Measurements from ENCODE around the gene RPTOR. TPM values are rescaled to one million over a fixed set of nuclear protein-coding genes. Genes with fewer than 3 reads are reported as not detected.

RPTOR gene
- total RNA-seq, 1 experiment from 2014 or later, result 30.6 TPM

- Histone ChIP-seq H2AFZ (ENCODE audit: low read length) (no peak overlapping the region), H3K79me2 (ENCODE audit: low read length) (peaks cover 65% of the 10 kb centered on the region), H3K9me3 (ENCODE audit: low read length) (no peaks in the 10 kb centered on the region), H3K9ac (ENCODE audit: low read length) (peak overlapping the region; percentile 83), H4K20me1 (ENCODE audit: insufficient read depth, low read depth, low read length) (peaks cover 10% of the 10 kb centered on the region; the same call in 1 of the 2 replicates), H3K4me3 (ENCODE audit: low read length) (peak overlapping the region; percentile 98), H3K4me1 (ENCODE audit: low read length) (peaks cover 26% of the 10 kb centered on the region), H3K4me2 (ENCODE audit: low read depth, low read length, poor library complexity, severe bottlenecking) (peak overlapping the region; percentile 88), H3K36me3 (ENCODE audit: insufficient read depth, low read length) (0 out of 2 replicates have a peak, but pooled peaks cover 6% of the 10 kb centered on the region), H3K9me2 (replicated peaks; ENCODE audit: insufficient read depth, low read length) (no peaks in the 10 kb centered on the region), H3K27me3 (ENCODE audit: low read length) (no peaks in the 10 kb centered on the region), H3K27ac (ENCODE audit: low read length) (no peak overlapping the region)
- DNase-seq, result peak; percentile 52
Measured at GRCh38 chr17:80546267-80546666, 1.6 kb downstream of the RPTOR start.

DNA sequence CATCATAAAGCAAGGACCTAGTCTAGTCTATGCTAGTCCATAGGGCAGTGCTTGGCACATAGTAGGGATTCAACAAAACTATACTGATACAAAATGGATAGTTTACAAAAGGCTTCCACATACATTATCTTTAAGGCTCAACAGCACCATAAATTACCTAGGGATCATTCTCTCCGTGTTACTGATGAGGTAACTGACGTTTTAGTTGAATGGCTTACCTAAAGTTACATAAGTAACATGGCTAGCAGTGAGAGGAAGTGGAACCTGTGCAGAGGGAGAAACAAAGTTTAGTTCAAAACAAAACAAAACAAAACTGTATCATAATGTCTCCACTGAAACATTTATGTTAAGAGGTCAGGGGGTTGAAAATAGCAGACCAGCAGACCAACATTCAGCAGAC lies 7.9 kb downstream of the RPTOR start:
- H4K20me1 ChIP-seq (ENCODE audit: insufficient read depth, low read depth, low read length), result peaks cover 30% of the 10 kb centered on the region; the same call in 1 of the 2 replicates
- H3K9ac ChIP-seq (ENCODE audit: low read length), result no peak overlapping the region
- H2AFZ ChIP-seq (ENCODE audit: low read length), result no peak overlapping the region
- H3K9me2 ChIP-seq (replicated peaks; ENCODE audit: insufficient read depth, low read length), result no peaks in the 10 kb centered on the region
- H3K36me3 ChIP-seq (ENCODE audit: insufficient read depth, low read length), result peaks cover 6% of the 10 kb centered on the region; the same call in 1 of the 2 replicates
- H3K4me3 ChIP-seq (ENCODE audit: low read length), result no peak overlapping the region
- H3K27ac ChIP-seq (ENCODE audit: low read length), result no peak overlapping the region
- H3K4me1 ChIP-seq (ENCODE audit: low read length), result peaks cover 4% of the 10 kb centered on the region
- no peak for DNase-seq
- no peaks in the 10 kb centered on the region for H3K9me3 ChIP-seq (ENCODE audit: low read length)
- no peaks in the 10 kb centered on the region for H3K27me3 ChIP-seq (ENCODE audit: low read length)
- H3K4me2 ChIP-seq (ENCODE audit: low read depth, low read length, poor library complexity, severe bottlenecking), result no peak overlapping the region
- peaks cover 91% of the 10 kb centered on the region for H3K79me2 ChIP-seq (ENCODE audit: low read length)

GRCh38 chr17:80555266-80555665 lies 10.6 kb downstream of the RPTOR start:
- H2AFZ ChIP-seq (ENCODE audit: low read length), result no peak overlapping the region
- peaks cover 36% of the 10 kb centered on the region; the same call in 1 of the 2 replicates for H4K20me1 ChIP-seq (ENCODE audit: insufficient read depth, low read depth, low read length)
- H3K4me3 ChIP-seq (ENCODE audit: low read length), result no peak overlapping the region
- no peak overlapping the region for H3K4me2 ChIP-seq (ENCODE audit: low read depth, low read length, poor library complexity, severe bottlenecking)
- 0 out of 2 replicates have a peak, but pooled peaks cover 3% of the 10 kb centered on the region for H3K4me1 ChIP-seq (ENCODE audit: low read length)
- no peaks in the 10 kb centered on the region for H3K9me2 ChIP-seq (replicated peaks; ENCODE audit: insufficient read depth, low read length)
- no peak overlapping the region for H3K27ac ChIP-seq (ENCODE audit: low read length)
- no peak overlapping the region for H3K9ac ChIP-seq (ENCODE audit: low read length)
- no peaks in the 10 kb centered on the region for H3K9me3 ChIP-seq (ENCODE audit: low read length)
- H3K36me3 ChIP-seq (ENCODE audit: insufficient read depth, low read length), result no peaks in the 10 kb centered on the region; the same call in 1 of the 2 replicates
- no peaks in the 10 kb centered on the region for H3K27me3 ChIP-seq (ENCODE audit: low read length)
- no peak for DNase-seq
- peaks cover 88% of the 10 kb centered on the region for H3K79me2 ChIP-seq (ENCODE audit: low read length)

DNA sequence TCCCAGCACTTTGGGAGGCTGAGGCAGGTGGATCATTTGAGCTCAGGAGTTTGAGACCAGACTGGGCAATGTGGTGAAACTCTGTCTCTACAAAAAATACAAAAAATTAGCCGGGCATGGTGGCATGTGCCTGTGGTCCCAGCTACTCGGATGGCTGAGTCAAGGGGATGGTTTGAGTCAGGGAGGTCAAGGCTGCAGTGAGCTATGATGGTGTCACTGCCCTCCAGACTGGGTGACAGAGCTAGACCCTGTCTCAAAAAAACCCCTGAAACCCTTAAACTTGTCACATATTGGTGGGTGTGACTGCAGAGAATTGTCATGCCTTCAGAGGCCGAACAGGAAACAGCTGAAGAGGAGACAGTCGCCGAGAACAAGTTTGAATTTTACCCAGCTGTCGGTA lies 13.4 kb downstream of the RPTOR start:
- no peak overlapping the region for H3K9ac ChIP-seq (ENCODE audit: low read length)
- no peaks in the 10 kb centered on the region for H3K9me3 ChIP-seq (ENCODE audit: low read length)
- H3K36me3 ChIP-seq (ENCODE audit: insufficient read depth, low read length), result no peaks in the 10 kb centered on the region
- DNase-seq, result no peak
- no peak overlapping the region for H3K4me3 ChIP-seq (ENCODE audit: low read length)
- no peaks in the 10 kb centered on the region for H3K9me2 ChIP-seq (replicated peaks; ENCODE audit: insufficient read depth, low read length)
- H3K79me2 ChIP-seq (ENCODE audit: low read length), result peaks cover 91% of the 10 kb centered on the region
- H3K27me3 ChIP-seq (ENCODE audit: low read length), result no peaks in the 10 kb centered on the region
- H4K20me1 ChIP-seq (ENCODE audit: insufficient read depth, low read depth, low read length), result peaks cover 26% of the 10 kb centered on the region; the same call in 1 of the 2 replicates
- no peak overlapping the region for H3K4me2 ChIP-seq (ENCODE audit: low read depth, low read length, poor library complexity, severe bottlenecking)
- H3K4me1 ChIP-seq (ENCODE audit: low read length), result no peaks in the 10 kb centered on the region
- no peak overlapping the region for H2AFZ ChIP-seq (ENCODE audit: low read length)
- no peak overlapping the region for H3K27ac ChIP-seq (ENCODE audit: low read length)

GRCh38 chr17:80559825-80560251 lies 15.2 kb downstream of the RPTOR start:
- Histone ChIP-seq H3K4me1 (ENCODE audit: low read length) (peaks cover 1% of the 10 kb centered on the region; the same call in 1 of the 2 replicates), H3K79me2 (ENCODE audit: low read length) (peaks cover 90% of the 10 kb centered on the region), H3K27ac (ENCODE audit: low read length) (no peak overlapping the region), H3K9me3 (ENCODE audit: low read length) (no peaks in the 10 kb centered on the region), H3K27me3 (ENCODE audit: low read length) (no peaks in the 10 kb centered on the region), H2AFZ (ENCODE audit: low read length) (no peak overlapping the region), H3K4me3 (ENCODE audit: low read length) (no peak overlapping the region), H4K20me1 (ENCODE audit: insufficient read depth, low read depth, low read length) (peaks cover 25% of the 10 kb centered on the region; the same call in 1 of the 2 replicates), H3K4me2 (ENCODE audit: low read depth, low read length, poor library complexity, severe bottlenecking) (no peak overlapping the region), H3K36me3 (ENCODE audit: insufficient read depth, low read length) (no peaks in the 10 kb centered on the region), H3K9ac (ENCODE audit: low read length) (no peak overlapping the region), H3K9me2 (replicated peaks; ENCODE audit: insufficient read depth, low read length) (no peaks in the 10 kb centered on the region)
- no peak for DNase-seq

DNA sequence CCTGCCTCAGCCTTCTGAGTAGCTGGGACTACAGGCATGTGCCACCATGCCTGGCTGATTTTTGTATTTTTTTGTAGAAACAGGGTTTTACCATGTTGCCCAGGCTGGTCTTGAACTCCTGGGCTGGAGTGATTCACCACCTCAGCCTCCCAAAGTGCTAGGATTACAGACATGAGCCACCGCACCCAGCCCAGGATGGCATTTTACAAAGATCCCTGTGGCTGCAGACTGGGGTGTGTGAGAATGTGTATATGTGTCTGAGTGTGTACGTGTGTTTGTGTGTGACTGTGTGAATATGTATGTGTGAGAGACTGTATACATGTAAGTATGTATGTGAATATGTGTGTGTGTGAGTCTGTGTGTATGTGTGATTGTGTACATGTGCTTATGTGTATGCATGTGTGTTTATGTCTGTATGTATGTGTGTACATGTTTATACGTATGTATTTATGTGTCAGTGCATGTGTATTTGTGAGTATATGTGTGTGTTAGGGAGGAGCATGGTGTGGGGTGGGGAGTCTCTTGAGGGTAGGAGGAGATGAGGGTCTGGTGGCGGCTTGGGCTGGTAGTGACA lies 17.0 kb downstream of the RPTOR start:
- H3K9ac ChIP-seq (ENCODE audit: low read length), result no peak overlapping the region
- H2AFZ ChIP-seq (ENCODE audit: low read length), result no peak overlapping the region
- no peak overlapping the region for H3K4me2 ChIP-seq (ENCODE audit: low read depth, low read length, poor library complexity, severe bottlenecking)
- H4K20me1 ChIP-seq (ENCODE audit: insufficient read depth, low read depth, low read length), result peaks cover 24% of the 10 kb centered on the region; the same call in 1 of the 2 replicates
- no peaks in the 10 kb centered on the region for H3K27me3 ChIP-seq (ENCODE audit: low read length)
- peaks cover 11% of the 10 kb centered on the region for H3K4me1 ChIP-seq (ENCODE audit: low read length)
- no peak overlapping the region for H3K27ac ChIP-seq (ENCODE audit: low read length)
- no peaks in the 10 kb centered on the region for H3K36me3 ChIP-seq (ENCODE audit: insufficient read depth, low read length)
- H3K4me3 ChIP-seq (ENCODE audit: low read length), result no peak overlapping the region
- H3K9me2 ChIP-seq (replicated peaks; ENCODE audit: insufficient read depth, low read length), result no peaks in the 10 kb centered on the region
- peaks cover 87% of the 10 kb centered on the region for H3K79me2 ChIP-seq (ENCODE audit: low read length)
- no peaks in the 10 kb centered on the region for H3K9me3 ChIP-seq (ENCODE audit: low read length)
- DNase-seq, result no peak

DNA sequence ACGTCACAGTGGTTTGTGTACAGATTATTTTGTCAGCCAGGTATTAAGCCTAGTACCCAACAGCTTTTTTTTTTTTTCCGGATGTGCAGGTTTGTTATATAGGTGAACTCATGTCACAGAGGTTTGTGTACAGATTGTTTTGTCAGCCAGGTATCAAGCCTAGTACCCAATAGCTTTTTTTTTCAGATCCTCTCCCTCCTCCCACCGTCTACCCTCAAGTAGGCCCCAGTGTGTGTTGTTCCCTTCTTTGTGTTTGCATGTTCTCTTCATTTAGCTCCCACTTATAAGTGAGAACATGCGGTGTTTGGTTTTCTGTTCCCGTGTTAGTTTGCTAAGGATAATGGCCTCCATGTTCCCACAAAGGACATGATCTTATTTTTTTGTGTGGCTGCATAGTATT lies 19.9 kb downstream of the RPTOR start:
- no peak overlapping the region for H3K4me3 ChIP-seq (ENCODE audit: low read length)
- H3K27ac ChIP-seq (ENCODE audit: low read length), result no peak overlapping the region
- no peaks in the 10 kb centered on the region for H3K9me3 ChIP-seq (ENCODE audit: low read length)
- DNase-seq, result no peak
- H3K4me1 ChIP-seq (ENCODE audit: low read length), result peaks cover 17% of the 10 kb centered on the region
- no peak overlapping the region for H3K4me2 ChIP-seq (ENCODE audit: low read depth, low read length, poor library complexity, severe bottlenecking)
- H4K20me1 ChIP-seq (ENCODE audit: insufficient read depth, low read depth, low read length), result peaks cover 5% of the 10 kb centered on the region; the same call in 1 of the 2 replicates
- H3K79me2 ChIP-seq (ENCODE audit: low read length), result peaks cover 88% of the 10 kb centered on the region
- H3K27me3 ChIP-seq (ENCODE audit: low read length), result no peaks in the 10 kb centered on the region
- H3K36me3 ChIP-seq (ENCODE audit: insufficient read depth, low read length), result no peaks in the 10 kb centered on the region
- no peak overlapping the region for H3K9ac ChIP-seq (ENCODE audit: low read length)
- no peak overlapping the region for H2AFZ ChIP-seq (ENCODE audit: low read length)
- no peaks in the 10 kb centered on the region for H3K9me2 ChIP-seq (replicated peaks; ENCODE audit: insufficient read depth, low read length)

GRCh38 chr17:80565343-80566053 lies 20.9 kb downstream of the RPTOR start:
- no peaks in the 10 kb centered on the region for H3K36me3 ChIP-seq (ENCODE audit: insufficient read depth, low read length)
- H3K27me3 ChIP-seq (ENCODE audit: low read length), result no peaks in the 10 kb centered on the region
- H3K79me2 ChIP-seq (ENCODE audit: low read length), result peaks cover 86% of the 10 kb centered on the region
- no peaks in the 10 kb centered on the region for H3K9me2 ChIP-seq (replicated peaks; ENCODE audit: insufficient read depth, low read length)
- H3K9me3 ChIP-seq (ENCODE audit: low read length), result no peaks in the 10 kb centered on the region
- no peak overlapping the region for H3K4me2 ChIP-seq (ENCODE audit: low read depth, low read length, poor library complexity, severe bottlenecking)
- H3K4me3 ChIP-seq (ENCODE audit: low read length), result no peak overlapping the region
- peaks cover 27% of the 10 kb centered on the region for H3K4me1 ChIP-seq (ENCODE audit: low read length)
- no peak overlapping the region for H3K9ac ChIP-seq (ENCODE audit: low read length)
- H2AFZ ChIP-seq (ENCODE audit: low read length), result no peak overlapping the region
- no peak overlapping the region for H3K27ac ChIP-seq (ENCODE audit: low read length)
- DNase-seq, result no peak
- peaks cover 5% of the 10 kb centered on the region; the same call in 1 of the 2 replicates for H4K20me1 ChIP-seq (ENCODE audit: insufficient read depth, low read depth, low read length)

All from Karpas-422 (cell line).